Large intestine (tissue), 3 donors: ENCODE measurements around the gene ADAMTS13. TPM values are rescaled to one million over a fixed set of nuclear protein-coding genes. Genes with fewer than 3 reads are reported as not detected.

Experiments
- DNase-seq, 2 donors: peaks; one replicate each; pipeline versions ENCODE4 v3.0.0 to v3.0.0-alpha.2; 2013
- H3K27ac ChIP-seq: one replicate; pipeline ENCODE4 v1.5.1; 2013; ENCODE audit warnings: low read length
- H3K27me3 ChIP-seq: 2 replicates; pipeline ENCODE4 v1.6.1; 2013; ENCODE audit warnings: low read length; ENCODE audit not compliant: control insufficient read depth, insufficient read depth
- H3K36me3 ChIP-seq: 2 replicates; pipeline ENCODE4 v1.6.1; 2013; ENCODE audit warnings: low read length; ENCODE audit not compliant: control insufficient read depth, insufficient read depth
- H3K4me1 ChIP-seq: one replicate; pipeline ENCODE4 v1.6.1; 2013; ENCODE audit warnings: low read length; ENCODE audit not compliant: control insufficient read depth, insufficient read depth
- H3K4me3 ChIP-seq: one replicate; pipeline ENCODE4 v1.5.1; 2013; ENCODE audit warnings: low read length
- H3K9me3 ChIP-seq: one replicate; pipeline ENCODE4 v1.6.1; 2013; ENCODE audit warnings: mild to moderate bottlenecking, low read depth, low read length, moderate library complexity; ENCODE audit not compliant: control insufficient read depth
- WGBS: methylation state at CpG from one replicate; pipeline ENCODE4 v1.1.5; 2013; ENCODE audit warnings: low lambda C conversion rate; ENCODE audit not compliant: insufficient coverage; 5-methylcytosine and 5-hydroxymethylcytosine counted together
- polyA plus RNA-seq: library from polyadenylated mRNA; unstranded; fragments of 120-200 nt; gene quantifications from one replicate; pipeline ENCODE4 v1.2.1, GENCODE V29; 2013

ADAMTS13 gene
- polyA plus RNA-seq, 1 donor = 10.4 TPM

DNA sequence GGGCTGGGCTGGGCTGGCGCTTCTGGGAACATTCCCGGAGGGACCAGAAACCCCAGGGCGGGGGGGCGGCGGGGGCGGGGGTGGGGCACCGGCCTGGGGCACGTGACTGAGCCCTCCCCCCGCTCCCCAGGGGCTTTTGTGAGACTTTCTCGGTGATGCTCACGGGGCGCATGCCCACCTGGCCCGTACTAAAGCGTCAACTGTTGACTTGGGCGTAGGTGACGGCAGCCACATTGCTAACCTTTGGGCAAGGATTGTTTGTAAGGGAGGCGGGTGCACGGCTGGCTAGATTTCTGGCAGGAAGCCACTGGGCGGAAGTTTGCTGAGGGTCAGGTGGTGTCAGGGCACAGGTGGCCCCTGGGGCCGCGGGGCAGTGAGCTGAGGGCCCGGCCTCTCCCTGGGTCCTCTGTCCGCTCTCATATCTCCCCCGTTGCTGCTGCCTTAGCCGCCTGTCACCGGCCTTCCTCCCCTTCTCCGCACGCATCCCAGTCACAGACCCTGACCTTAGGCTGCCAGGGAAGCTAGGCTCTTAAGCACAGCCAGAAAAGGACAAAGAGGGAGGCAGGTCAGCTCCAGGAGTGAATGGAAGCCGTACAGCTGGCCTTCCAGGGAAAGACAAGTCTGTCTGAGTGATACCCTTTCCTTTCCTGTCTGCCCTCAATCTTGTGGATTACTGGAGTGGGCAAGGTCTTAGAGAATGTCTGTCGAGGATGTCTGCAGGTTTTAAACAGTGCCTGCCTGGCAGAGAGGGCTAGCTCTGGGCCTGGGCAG is 38.4 kb downstream of the ADAMTS13 start:
- peak; percentile 86 to 93 for DNase-seq
- no peaks in the 10 kb centered on the region for H3K9me3 ChIP-seq
- 0% methylated on average over 1 of the region's 30 CpGs for WGBS
- peak overlapping the region; percentile 65 for H3K4me3 ChIP-seq
- peaks cover 26% of the 10 kb centered on the region for H3K4me1 ChIP-seq
- H3K27ac ChIP-seq = peak overlapping the region; percentile 98
- peaks cover 20% of the 10 kb centered on the region for H3K36me3 ChIP-seq
- no peaks in the 10 kb centered on the region for H3K27me3 ChIP-seq

DNA sequence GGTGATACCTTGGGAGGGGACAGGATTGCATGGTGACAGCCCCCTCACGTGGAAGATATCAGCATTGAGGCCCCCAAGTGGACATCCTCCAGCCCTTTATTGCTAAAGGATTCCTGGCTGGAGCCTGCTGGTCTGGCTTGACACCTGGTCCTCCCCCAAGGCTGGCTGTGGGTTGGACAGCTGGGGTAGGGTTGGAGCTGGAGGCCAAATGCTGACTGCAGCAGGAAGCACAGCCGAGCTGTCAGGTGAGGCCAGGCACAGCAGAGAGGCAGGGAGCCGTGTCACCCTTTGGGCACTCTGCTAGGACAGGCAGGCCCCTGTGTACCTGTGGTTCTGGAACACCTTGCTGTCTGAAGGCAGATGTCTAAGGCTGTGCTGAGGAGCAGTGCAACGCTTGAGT is 39.8 kb downstream of the ADAMTS13 start:
- no peaks in the 10 kb centered on the region for H3K27me3 ChIP-seq
- H3K27ac ChIP-seq = no peak overlapping the region
- no peak overlapping the region for H3K4me3 ChIP-seq
- H3K36me3 ChIP-seq = peaks cover 24% of the 10 kb centered on the region
- DNase-seq = no peak
- WGBS = no CpG with 5 or more reads among the region's 4 CpGs
- no peaks in the 10 kb centered on the region for H3K9me3 ChIP-seq
- peaks cover 26% of the 10 kb centered on the region for H3K4me1 ChIP-seq

DNA sequence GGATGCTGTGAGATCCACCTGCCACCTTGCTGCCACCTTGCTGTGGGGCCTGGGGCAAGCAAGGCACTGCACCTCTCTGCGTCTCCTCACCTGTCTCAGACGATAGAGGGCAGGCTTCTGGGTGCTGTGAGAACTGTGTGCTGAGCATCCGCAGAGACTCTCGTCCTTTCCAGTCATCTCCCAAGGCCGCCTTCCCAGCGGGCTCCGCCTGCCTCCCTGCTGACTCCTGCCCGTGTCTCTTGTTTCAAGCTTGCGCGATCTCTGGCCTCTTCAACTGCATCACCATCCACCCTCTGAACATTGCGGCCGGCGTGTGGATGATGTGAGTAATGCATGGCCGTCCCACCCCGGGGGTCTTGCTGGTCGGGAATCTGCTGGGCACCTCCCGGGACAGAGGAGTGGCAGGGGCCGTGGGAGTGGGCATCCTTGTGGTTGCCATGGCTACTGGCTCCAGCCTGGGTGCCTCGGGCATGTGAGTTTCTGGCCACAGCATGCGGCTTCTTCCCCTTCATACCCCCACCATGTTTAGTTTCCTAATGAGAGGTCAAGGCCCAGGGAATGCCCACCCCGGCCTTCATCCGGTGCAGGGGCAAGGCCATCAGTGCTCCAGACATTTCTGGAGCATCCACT is 41.2 kb downstream of the ADAMTS13 start:
- no CpG with 5 or more reads among the region's 22 CpGs for whole genome bisulfite sequencing
- H3K9me3 ChIP-seq = no peaks in the 10 kb centered on the region
- H3K27me3 ChIP-seq = no peaks in the 10 kb centered on the region
- no peak overlapping the region for H3K4me3 ChIP-seq
- H3K4me1 ChIP-seq = peaks cover 26% of the 10 kb centered on the region
- no peak for DNase-seq
- H3K36me3 ChIP-seq = peaks cover 27% of the 10 kb centered on the region
- no peak overlapping the region for H3K27ac ChIP-seq

DNA sequence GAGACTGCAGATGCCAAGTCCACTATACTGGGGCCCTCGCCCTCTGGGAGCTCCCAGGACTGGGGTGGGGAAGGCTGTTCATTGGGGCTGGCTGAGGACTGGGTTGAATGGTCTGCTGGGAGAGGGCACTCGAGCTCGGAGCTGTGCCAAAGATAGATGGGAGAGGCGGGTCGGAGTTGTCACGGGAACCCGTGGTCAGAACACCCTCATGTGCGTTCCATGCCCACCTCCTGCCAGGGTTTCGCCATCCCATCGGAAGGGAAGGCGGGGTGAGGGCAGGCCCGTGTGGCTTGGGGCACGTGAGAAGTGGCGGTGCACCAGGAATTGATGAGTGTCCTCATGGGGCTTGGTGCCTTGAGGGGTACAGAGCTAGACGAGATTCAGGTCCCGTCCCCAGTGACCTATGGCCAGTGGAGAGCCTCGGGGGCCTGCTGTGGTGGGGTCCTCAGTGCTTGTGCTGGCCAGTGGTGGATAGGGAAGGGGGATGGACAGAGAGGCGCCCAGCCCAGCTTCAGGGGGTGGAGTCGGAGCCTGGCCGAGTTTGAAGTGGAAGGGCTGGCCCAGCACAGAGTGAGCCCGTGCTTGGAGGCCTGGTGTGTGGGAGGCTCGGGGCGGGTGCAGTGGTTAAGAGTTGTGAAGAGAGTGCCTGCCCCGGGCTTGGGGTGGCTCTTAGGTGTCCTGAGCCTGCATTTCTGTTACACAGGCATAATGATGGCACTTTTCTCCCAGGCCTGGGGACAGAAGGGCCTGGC is 41.9 kb downstream of the ADAMTS13 start:
- H3K9me3 ChIP-seq = no peaks in the 10 kb centered on the region
- no peak for DNase-seq
- peaks cover 22% of the 10 kb centered on the region for H3K4me1 ChIP-seq
- H3K27ac ChIP-seq = no peak overlapping the region
- H3K4me3 ChIP-seq = no peak overlapping the region
- peaks cover 34% of the 10 kb centered on the region for H3K36me3 ChIP-seq
- no peaks in the 10 kb centered on the region for H3K27me3 ChIP-seq
- no CpG with 5 or more reads among the region's 24 CpGs for WGBS

DNA sequence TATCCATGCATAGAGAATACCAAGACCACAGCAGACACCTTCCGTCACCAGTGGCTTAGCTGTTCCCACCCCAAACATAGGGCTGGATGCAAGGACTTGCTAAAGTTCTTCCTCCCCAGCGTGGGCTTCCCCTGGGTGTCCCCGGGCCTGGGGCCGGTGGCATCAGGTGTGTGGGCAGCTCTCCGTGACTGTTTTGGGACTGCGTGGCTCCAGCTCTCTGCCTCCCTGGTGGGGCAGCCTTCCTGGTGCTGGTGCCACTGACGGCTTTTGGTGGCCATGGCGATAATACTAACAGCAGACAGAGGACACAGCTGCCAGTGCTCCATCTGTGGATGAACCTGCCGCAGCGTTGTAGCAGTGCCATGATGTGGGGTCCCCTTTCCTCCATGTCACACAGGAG is 42.5 kb downstream of the ADAMTS13 start:
- no CpG with 5 or more reads among the region's 10 CpGs for WGBS
- no peak for DNase-seq
- Histone ChIP-seq H3K9me3 (no peaks in the 10 kb centered on the region), H3K27ac (no peak overlapping the region), H3K27me3 (no peaks in the 10 kb centered on the region), H3K4me3 (no peak overlapping the region), H3K36me3 (peaks cover 40% of the 10 kb centered on the region), H3K4me1 (peaks cover 19% of the 10 kb centered on the region)

DNA sequence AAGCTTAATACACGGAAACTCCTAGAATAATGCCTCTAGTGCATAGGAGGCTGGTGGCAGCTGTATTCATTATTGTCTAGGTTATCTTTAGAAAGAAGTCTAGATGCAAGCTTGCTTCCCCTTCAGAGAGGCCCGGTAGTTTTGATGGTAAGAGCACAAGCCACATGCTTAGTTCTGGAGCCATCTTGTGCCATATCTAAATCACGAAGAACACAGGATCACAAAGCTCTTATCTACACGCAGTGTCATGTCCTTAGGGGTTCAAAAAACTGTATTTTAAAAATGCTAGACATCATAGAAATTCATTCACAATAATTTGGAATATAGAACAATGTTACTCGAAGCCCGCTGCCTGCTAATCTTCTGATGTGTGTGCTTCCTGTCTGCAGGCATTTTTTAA is 43.8 kb downstream of the ADAMTS13 start:
- WGBS = 100% methylated on average over 1 of the region's 6 CpGs

DNA sequence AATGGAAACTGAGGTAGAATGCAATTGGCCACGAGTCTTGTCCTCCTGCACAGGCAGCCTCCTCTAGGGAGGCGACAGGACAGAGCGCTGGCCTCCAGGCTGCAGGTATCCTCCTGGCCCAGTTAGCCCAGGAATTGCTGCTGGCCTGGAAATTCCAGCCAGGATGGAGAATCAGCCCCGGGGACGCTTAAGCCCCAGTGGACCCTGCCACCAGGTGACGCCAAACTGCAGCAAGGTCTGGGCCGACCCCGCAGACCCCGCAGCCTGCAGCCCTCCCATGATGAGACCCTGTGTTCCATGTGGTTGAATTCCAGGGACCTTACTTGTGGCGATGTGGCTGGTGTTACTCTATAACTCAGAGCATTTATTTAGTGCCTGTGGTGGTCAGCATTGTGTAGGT is 44.9 kb downstream of the ADAMTS13 start:
- Histone ChIP-seq H3K27ac (no peak overlapping the region), H3K4me3 (no peak overlapping the region), H3K9me3 (peaks cover under 1% of the 10 kb centered on the region), H3K27me3 (no peaks in the 10 kb centered on the region), H3K4me1 (peaks cover 5% of the 10 kb centered on the region), H3K36me3 (peaks cover 42% of the 10 kb centered on the region)
- WGBS = no CpG with 5 or more reads among the region's 10 CpGs
- no peak for DNase-seq

More for the DNA sequence above, 43.8 kb downstream of the ADAMTS13 start:
- Histone ChIP-seq H3K27me3 (no peaks in the 10 kb centered on the region), H3K9me3 (no peaks in the 10 kb centered on the region), H3K4me1 (peaks cover 15% of the 10 kb centered on the region), H3K27ac (no peak overlapping the region), H3K4me3 (no peak overlapping the region), H3K36me3 (peaks cover 42% of the 10 kb centered on the region)
- no peak for DNase-seq

DNA sequence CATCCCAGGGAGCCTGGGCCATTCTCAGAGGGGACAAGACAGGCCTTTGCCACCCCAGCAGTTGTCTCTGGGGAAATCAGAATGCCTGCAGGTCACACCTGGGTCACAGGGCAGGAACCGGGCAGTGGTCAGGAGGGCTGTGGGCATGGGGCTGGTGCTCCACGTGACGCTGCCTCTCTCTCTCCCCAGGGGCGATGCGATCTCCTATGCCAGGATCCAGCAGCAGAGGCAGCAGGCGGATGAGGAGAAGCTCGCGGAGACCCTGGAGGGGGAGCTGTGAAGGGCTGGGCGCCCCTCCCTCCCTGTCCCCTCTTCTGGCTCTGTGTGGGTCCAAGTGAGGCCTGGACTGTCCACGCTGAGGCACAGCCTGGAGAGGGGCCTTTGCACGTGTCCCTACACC is 46.2 kb downstream of the ADAMTS13 start:
- H3K4me3 ChIP-seq = no peak overlapping the region
- H3K27ac ChIP-seq = no peak overlapping the region
- WGBS = no CpG with 5 or more reads among the region's 11 CpGs
- H3K4me1 ChIP-seq = no peaks in the 10 kb centered on the region
- no peak for DNase-seq
- H3K27me3 ChIP-seq = no peaks in the 10 kb centered on the region
- H3K36me3 ChIP-seq = peaks cover 41% of the 10 kb centered on the region
- peaks cover 3% of the 10 kb centered on the region for H3K9me3 ChIP-seq

DNA sequence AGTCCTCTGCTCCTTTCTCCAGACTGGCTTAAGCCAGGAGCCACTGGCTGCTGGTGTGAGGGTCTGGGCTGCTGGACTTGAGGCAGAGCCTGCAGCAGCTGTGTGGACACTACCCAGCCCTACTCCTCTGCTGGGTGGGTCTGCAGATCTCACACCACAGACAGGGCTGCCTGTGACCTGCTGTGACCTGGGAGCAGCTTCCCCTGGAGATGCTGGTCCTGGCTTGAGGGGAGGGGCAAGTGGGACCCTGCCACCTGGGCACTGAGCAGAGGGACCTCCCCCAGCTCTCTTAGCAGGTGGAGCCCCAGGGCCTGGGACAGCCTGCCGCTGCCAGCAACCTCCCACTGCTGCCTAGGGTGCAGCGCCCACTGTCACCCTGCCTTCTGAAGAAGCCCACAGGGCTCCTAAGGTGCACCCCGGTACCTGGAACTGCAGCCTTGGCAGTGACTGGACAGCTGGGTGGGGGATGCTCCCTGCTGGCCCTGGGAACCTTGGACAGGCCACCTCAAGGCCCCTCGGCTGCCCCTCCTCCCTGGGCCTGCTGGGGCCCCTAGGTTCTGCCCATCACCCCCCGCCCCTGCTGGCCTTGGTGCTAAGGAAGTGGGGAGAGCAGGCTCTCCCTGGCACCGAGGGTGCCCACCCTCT is 46.7 kb downstream of the ADAMTS13 start:
- H3K36me3 ChIP-seq = peaks cover 37% of the 10 kb centered on the region
- H3K9me3 ChIP-seq = peaks cover 3% of the 10 kb centered on the region
- H3K27ac ChIP-seq = no peak overlapping the region
- no peak for DNase-seq
- H3K27me3 ChIP-seq = no peaks in the 10 kb centered on the region
- no CpG with 5 or more reads among the region's 6 CpGs for WGBS
- no peak overlapping the region for H3K4me3 ChIP-seq
- no peaks in the 10 kb centered on the region for H3K4me1 ChIP-seq

DNA sequence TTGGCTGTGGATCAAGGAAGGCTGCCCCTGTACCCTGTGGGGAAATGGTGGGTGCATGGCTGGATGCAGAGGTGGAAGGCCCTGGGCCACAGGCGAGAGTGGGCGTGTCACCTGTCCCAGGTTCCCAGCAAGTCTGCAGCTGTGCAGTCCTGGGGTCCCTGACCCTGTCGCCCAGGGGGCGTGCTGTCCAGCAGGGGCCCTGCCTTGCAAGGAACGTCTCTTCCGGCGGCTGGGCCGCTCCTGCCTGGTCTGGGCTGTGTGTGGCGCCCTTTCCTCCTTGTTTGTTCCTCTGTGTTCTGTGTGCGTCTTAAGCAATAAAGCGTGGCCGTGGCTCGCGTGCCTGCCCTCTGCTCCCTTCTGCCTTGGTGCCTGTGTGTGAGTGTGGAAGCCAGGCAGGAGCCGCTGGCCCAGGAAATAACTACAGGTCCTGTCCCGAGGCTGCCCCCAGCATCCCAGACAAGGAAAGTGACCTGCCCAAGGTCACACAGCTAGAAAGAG is 48.3 kb downstream of the ADAMTS13 start:
- H3K9me3 ChIP-seq = peaks cover 3% of the 10 kb centered on the region
- no peaks in the 10 kb centered on the region for H3K27me3 ChIP-seq
- no peak overlapping the region for H3K4me3 ChIP-seq
- H3K4me1 ChIP-seq = no peaks in the 10 kb centered on the region
- H3K36me3 ChIP-seq = peaks cover 23% of the 10 kb centered on the region
- no peak for DNase-seq
- no CpG with 5 or more reads among the region's 16 CpGs for WGBS
- no peak overlapping the region for H3K27ac ChIP-seq
